WTC11 (cell line): ENCODE data around the gene NINL. TPM values are rescaled to one million over a fixed set of nuclear protein-coding genes. Genes with fewer than 3 reads are reported as not detected.

Experiments used
- ATAC-seq: fragments of 200-7000 bp; cut with Tn5 transposase; 2 replicates; pipeline ENCODE4 v1.10.0; 2021; ENCODE audit warnings: mild to moderate bottlenecking, moderate library complexity
- CTCF ChIA-PET: fragments of 300-600 bp; sonication (Branson Sonifier 250); formaldehyde crosslinking; loops from one replicate; lab custom pipeline; 2021; ENCODE audit warnings: antibody characterized with exemption; lab: Charles Lee
- POLR2A ChIA-PET: fragments of 350-600 bp; sonication (Branson Sonifier 250); formaldehyde crosslinking; loops from one replicate; lab custom pipeline; 2021; ENCODE audit warnings: antibody characterized with exemption; lab: Charles Lee
- DNase-seq: peaks from one replicate; pipeline ENCODE4 v3.0.0; 2021; ENCODE audit warnings: low spot score
- H3K27ac Mint-ChIP-seq: 2 replicates; pipeline ENCODE4 v1.8.0; 2021; ENCODE audit warnings: mixed read lengths
- H3K27me3 Mint-ChIP-seq: 2 replicates; pipeline ENCODE4 v1.8.0; 2021; ENCODE audit warnings: low read depth, mild to moderate bottlenecking, moderate library complexity, mixed read lengths
- H3K36me3 Mint-ChIP-seq: 2 replicates; pipeline ENCODE4 v1.8.0; 2021; ENCODE audit warnings: mixed read lengths
- H3K4me1 Mint-ChIP-seq: 2 replicates; pipeline ENCODE4 v1.8.0; 2022; ENCODE audit warnings: mixed read lengths
- H3K4me3 Mint-ChIP-seq: 2 replicates; pipeline ENCODE4 v1.8.0; 2021; ENCODE audit warnings: mild to moderate bottlenecking, moderate library complexity, mixed read lengths
- H3K9me3 Mint-ChIP-seq: 2 replicates; pipeline ENCODE4 v1.8.0; 2021; ENCODE audit warnings: mixed read lengths
- ATF1 ChIP-seq: sonication (generic); formaldehyde crosslinking; IDR thresholded peaks from 2 replicates; pipeline ENCODE4 v1.8.1; 2023; ENCODE audit warnings: mild to moderate bottlenecking, moderate library complexity, missing genetic modification reagents
- ESRRA ChIP-seq: sonication (generic); formaldehyde crosslinking; IDR thresholded peaks from 2 replicates; pipeline ENCODE4 v1.8.1; 2022; ENCODE audit warnings: mild to moderate bottlenecking, missing genetic modification reagents, borderline replicate concordance
- FOXK1 ChIP-seq: sonication (generic); formaldehyde crosslinking; IDR thresholded peaks from 2 replicates; pipeline ENCODE4 v1.8.0; 2022; ENCODE audit warnings: mild to moderate bottlenecking, moderate library complexity, missing genetic modification reagents
- FOXP1 ChIP-seq: sonication (generic); formaldehyde crosslinking; IDR thresholded peaks from 2 replicates; pipeline ENCODE4 v1.8.0; 2022; ENCODE audit warnings: missing genetic modification reagents, mild to moderate bottlenecking, moderate library complexity, borderline replicate concordance
- GABPB1 ChIP-seq: sonication (generic); formaldehyde crosslinking; IDR thresholded peaks from 2 replicates; pipeline ENCODE4 v1.8.1; 2023; ENCODE audit warnings: mild to moderate bottlenecking, missing genetic modification reagents
- GTF2I ChIP-seq: fragments of 250-450 bp; sonication (Bioruptor Pico); conservative IDR thresholded peaks from 2 replicates; pipeline ENCODE4 v1.4.0; 2021; ENCODE audit warnings: mild to moderate bottlenecking
- JUN ChIP-seq: sonication (generic); formaldehyde crosslinking; IDR thresholded peaks from 2 replicates; pipeline ENCODE4 v1.8.0; 2023; ENCODE audit warnings: mild to moderate bottlenecking, missing genetic modification reagents
- NFATC4 ChIP-seq: fragments of 250-450 bp; sonication (Bioruptor Pico); IDR thresholded peaks from 2 replicates; pipeline ENCODE4 v1.9.0; 2021; ENCODE audit warnings: mild to moderate bottlenecking
- NFYB ChIP-seq: sonication (generic); formaldehyde crosslinking; conservative IDR thresholded peaks from 2 replicates; pipeline ENCODE4 v1.8.0; 2022; ENCODE audit warnings: low read depth, missing genetic modification reagents
- PRRX2 ChIP-seq: fragments of 250-450 bp; sonication (Bioruptor Pico); IDR thresholded peaks from 2 replicates; pipeline ENCODE4 v1.8.0; 2021; ENCODE audit warnings: mild to moderate bottlenecking
- SMAD3 ChIP-seq: sonication (generic); formaldehyde crosslinking; IDR thresholded peaks from 2 replicates; pipeline ENCODE4 v1.8.0; 2022; ENCODE audit warnings: missing genetic modification reagents, mild to moderate bottlenecking, borderline replicate concordance
- SOX15 ChIP-seq: fragments of 250-450 bp; sonication (Bioruptor Pico); IDR thresholded peaks from 2 replicates; pipeline ENCODE4 v1.9.0; 2021; ENCODE audit warnings: mild to moderate bottlenecking
- SP1 ChIP-seq: sonication (generic); formaldehyde crosslinking; conservative IDR thresholded peaks from 2 replicates; pipeline ENCODE4 v1.8.1; 2022; ENCODE audit warnings: missing genetic modification reagents
- TEAD1 ChIP-seq: sonication (generic); formaldehyde crosslinking; IDR thresholded peaks from 2 replicates; pipeline ENCODE4 v1.8.0; 2022; ENCODE audit warnings: mild to moderate bottlenecking, missing genetic modification reagents
- USF1 ChIP-seq: sonication (generic); formaldehyde crosslinking; IDR thresholded peaks from 2 replicates; pipeline ENCODE4 v1.8.0; 2022; ENCODE audit warnings: mild to moderate bottlenecking, missing genetic modification reagents
- ZNF121 ChIP-seq: sonication (generic); formaldehyde crosslinking; IDR thresholded peaks from 2 replicates; pipeline ENCODE4 v1.8.0; 2023; ENCODE audit warnings: missing genetic modification reagents
- ZNF232 ChIP-seq: sonication (generic); formaldehyde crosslinking; IDR thresholded peaks from 2 replicates; pipeline ENCODE4 v1.8.0; 2022; ENCODE audit warnings: mild to moderate bottlenecking, missing genetic modification reagents
- ZNF317 ChIP-seq: sonication (generic); formaldehyde crosslinking; IDR thresholded peaks from 2 replicates; pipeline ENCODE4 v1.8.1; 2023; ENCODE audit warnings: low read depth, mild to moderate bottlenecking, moderate library complexity, missing genetic modification reagents, borderline replicate concordance
- total RNA-seq: library from RNA; stranded (reverse); gene quantifications from 3 replicates; pipeline ENCODE4 v1.2.3, GENCODE V29; 2021
- TF ChIP-seq, protein P1 (sequence below): sonication (generic); formaldehyde crosslinking; IDR thresholded peaks from 2 replicates; pipeline ENCODE4 v1.8.1; 2022; ENCODE audit warnings: low read depth, missing genetic modification reagents, borderline replicate concordance
- TF ChIP-seq, protein P2 (sequence below): sonication (generic); formaldehyde crosslinking; IDR thresholded peaks from 2 replicates; pipeline ENCODE4 v1.8.1; 2023; ENCODE audit warnings: mild to moderate bottlenecking, missing genetic modification reagents
- TF ChIP-seq, protein P3 (sequence below): fragments of 250-450 bp; sonication (Bioruptor Pico); IDR thresholded peaks from 2 replicates; pipeline ENCODE4 v2.1.2; 2022; ENCODE audit warnings: mild to moderate bottlenecking, moderate library complexity
- TF ChIP-seq, protein P4 (sequence below): sonication (generic); formaldehyde crosslinking; conservative IDR thresholded peaks from 2 replicates; pipeline ENCODE4 v1.8.1; 2022; ENCODE audit warnings: mild to moderate bottlenecking, missing genetic modification reagents
- TF ChIP-seq, protein P5 (sequence below): fragments of 250-450 bp; sonication (Bioruptor Pico); IDR thresholded peaks from 2 replicates; pipeline ENCODE4 v1.9.0; 2021; ENCODE audit warnings: mild to moderate bottlenecking
- TF ChIP-seq, protein P6 (sequence below): sonication (generic); formaldehyde crosslinking; IDR thresholded peaks from 2 replicates; pipeline ENCODE4 v1.8.0; 2022; ENCODE audit warnings: missing genetic modification reagents
- TF ChIP-seq, protein P7 (sequence below): sonication (generic); formaldehyde crosslinking; IDR thresholded peaks from 2 replicates; pipeline ENCODE4 v1.8.1; 2023; ENCODE audit warnings: mild to moderate bottlenecking, missing genetic modification reagents, moderate library complexity
- TF ChIP-seq, protein P8 (sequence below): fragments of 250-450 bp; sonication (Bioruptor Pico); conservative IDR thresholded peaks from 2 replicates; pipeline ENCODE4 v1.9.0; 2021; ENCODE audit warnings: mild to moderate bottlenecking

Gene NINL
- total RNA-seq, 1 experiment from 2014 or later = 36.0 TPM

DNA sequence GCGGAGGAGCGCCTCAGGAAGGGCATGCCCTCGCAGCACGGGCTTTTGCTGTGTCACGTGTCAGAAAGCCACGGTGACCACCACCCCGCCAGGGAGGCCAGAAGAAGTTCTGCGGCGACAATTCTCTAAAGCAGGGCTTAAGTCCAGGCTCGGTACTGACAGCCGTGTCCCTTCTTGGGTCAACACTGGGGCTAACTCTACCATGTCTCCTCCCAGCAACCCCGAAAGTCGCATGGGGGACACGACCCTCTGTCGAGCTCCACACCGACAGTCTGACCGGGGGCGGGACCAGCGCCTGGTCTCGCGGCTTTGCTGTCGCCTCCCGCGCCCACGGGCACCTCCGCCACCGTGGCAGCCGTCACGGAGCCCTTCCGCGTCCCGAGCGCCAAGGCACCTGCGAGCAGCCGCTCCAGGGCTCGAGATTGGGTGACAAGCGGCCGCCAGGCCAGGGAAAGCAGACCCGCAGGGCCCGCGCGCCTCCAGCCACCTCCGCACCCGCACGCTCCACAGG, 37.9 kb upstream of the NINL start:
- Mint-ChIP-seq H3K36me3 (peaks cover 8% of the 10 kb centered on the region), H3K27ac (no peak overlapping the region), H3K4me1 (peaks cover 34% of the 10 kb centered on the region), H3K27me3 (peaks cover 43% of the 10 kb centered on the region), H3K9me3 (peaks cover 12% of the 10 kb centered on the region), H3K4me3 (peak overlapping the region; percentile 77)
- ATAC-seq (peak; percentile 3; the same call in 1 of the 2 replicates), DNase-seq (peak; percentile 24)
- ChIA-PET CTCF (interaction anchor here (1.3 kb wide), 1 partner anchor 82 kb away, joined by 4 read pairs; no protein-coding TSS in a partner anchor), POLR2A (no interaction called here)
- TF ChIP-seq GTF2I (CRISPR knock-in tag) = no peak
- no peak for TF ChIP-seq ATF1 (CRISPR knock-in tag)
- TF ChIP-seq, protein P1, sequence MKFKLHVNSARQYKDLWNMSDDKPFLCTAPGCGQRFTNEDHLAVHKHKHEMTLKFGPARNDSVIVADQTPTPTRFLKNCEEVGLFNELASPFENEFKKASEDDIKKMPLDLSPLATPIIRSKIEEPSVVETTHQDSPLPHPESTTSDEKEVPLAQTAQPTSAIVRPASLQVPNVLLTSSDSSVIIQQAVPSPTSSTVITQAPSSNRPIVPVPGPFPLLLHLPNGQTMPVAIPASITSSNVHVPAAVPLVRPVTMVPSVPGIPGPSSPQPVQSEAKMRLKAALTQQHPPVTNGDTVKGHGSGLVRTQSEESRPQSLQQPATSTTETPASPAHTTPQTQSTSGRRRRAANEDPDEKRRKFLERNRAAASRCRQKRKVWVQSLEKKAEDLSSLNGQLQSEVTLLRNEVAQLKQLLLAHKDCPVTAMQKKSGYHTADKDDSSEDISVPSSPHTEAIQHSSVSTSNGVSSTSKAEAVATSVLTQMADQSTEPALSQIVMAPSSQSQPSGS (CRISPR knock-in tag) = no peak
- no peak for TF ChIP-seq ZNF317 (CRISPR knock-in tag)
- no peak for TF ChIP-seq NFATC4 (CRISPR knock-in tag)
- TF ChIP-seq, protein P2, sequence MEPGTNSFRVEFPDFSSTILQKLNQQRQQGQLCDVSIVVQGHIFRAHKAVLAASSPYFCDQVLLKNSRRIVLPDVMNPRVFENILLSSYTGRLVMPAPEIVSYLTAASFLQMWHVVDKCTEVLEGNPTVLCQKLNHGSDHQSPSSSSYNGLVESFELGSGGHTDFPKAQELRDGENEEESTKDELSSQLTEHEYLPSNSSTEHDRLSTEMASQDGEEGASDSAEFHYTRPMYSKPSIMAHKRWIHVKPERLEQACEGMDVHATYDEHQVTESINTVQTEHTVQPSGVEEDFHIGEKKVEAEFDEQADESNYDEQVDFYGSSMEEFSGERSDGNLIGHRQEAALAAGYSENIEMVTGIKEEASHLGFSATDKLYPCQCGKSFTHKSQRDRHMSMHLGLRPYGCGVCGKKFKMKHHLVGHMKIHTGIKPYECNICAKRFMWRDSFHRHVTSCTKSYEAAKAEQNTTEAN (CRISPR knock-in tag) = no peak
- TF ChIP-seq, protein P3, sequence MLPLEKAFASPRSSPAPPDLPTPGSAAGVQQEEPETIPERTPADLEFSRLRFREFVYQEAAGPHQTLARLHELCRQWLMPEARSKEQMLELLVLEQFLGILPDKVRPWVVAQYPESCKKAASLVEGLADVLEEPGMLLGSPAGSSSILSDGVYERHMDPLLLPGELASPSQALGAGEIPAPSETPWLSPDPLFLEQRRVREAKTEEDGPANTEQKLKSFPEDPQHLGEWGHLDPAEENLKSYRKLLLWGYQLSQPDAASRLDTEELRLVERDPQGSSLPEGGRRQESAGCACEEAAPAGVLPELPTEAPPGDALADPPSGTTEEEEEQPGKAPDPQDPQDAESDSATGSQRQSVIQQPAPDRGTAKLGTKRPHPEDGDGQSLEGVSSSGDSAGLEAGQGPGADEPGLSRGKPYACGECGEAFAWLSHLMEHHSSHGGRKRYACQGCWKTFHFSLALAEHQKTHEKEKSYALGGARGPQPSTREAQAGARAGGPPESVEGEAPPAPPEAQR = no peak
- TF ChIP-seq GABPB1 = peak; percentile 42; the same call in 1 of the 2 replicates
- TF ChIP-seq, protein P4, sequence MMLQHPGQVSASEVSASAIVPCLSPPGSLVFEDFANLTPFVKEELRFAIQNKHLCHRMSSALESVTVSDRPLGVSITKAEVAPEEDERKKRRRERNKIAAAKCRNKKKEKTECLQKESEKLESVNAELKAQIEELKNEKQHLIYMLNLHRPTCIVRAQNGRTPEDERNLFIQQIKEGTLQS (CRISPR knock-in tag) = no peak
- no peak for TF ChIP-seq FOXK1 (CRISPR knock-in tag)
- no peak; the same call in 1 of the 2 replicates for TF ChIP-seq SP1 (CRISPR knock-in tag)
- peak; percentile 71 for TF ChIP-seq USF1 (CRISPR knock-in tag)
- no peak for TF ChIP-seq JUN (CRISPR knock-in tag)
- no peak for TF ChIP-seq TEAD1
- 0 out of 2 replicates have a peak, but pooled peaks have one; percentile 23 for TF ChIP-seq SMAD3
- no peak for TF ChIP-seq ZNF121
- TF ChIP-seq, protein P5, sequence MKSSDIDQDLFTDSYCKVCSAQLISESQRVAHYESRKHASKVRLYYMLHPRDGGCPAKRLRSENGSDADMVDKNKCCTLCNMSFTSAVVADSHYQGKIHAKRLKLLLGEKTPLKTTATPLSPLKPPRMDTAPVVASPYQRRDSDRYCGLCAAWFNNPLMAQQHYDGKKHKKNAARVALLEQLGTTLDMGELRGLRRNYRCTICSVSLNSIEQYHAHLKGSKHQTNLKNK = no peak
- no peak; the same call in 1 of the 2 replicates for TF ChIP-seq FOXP1
- TF ChIP-seq, protein P6, sequence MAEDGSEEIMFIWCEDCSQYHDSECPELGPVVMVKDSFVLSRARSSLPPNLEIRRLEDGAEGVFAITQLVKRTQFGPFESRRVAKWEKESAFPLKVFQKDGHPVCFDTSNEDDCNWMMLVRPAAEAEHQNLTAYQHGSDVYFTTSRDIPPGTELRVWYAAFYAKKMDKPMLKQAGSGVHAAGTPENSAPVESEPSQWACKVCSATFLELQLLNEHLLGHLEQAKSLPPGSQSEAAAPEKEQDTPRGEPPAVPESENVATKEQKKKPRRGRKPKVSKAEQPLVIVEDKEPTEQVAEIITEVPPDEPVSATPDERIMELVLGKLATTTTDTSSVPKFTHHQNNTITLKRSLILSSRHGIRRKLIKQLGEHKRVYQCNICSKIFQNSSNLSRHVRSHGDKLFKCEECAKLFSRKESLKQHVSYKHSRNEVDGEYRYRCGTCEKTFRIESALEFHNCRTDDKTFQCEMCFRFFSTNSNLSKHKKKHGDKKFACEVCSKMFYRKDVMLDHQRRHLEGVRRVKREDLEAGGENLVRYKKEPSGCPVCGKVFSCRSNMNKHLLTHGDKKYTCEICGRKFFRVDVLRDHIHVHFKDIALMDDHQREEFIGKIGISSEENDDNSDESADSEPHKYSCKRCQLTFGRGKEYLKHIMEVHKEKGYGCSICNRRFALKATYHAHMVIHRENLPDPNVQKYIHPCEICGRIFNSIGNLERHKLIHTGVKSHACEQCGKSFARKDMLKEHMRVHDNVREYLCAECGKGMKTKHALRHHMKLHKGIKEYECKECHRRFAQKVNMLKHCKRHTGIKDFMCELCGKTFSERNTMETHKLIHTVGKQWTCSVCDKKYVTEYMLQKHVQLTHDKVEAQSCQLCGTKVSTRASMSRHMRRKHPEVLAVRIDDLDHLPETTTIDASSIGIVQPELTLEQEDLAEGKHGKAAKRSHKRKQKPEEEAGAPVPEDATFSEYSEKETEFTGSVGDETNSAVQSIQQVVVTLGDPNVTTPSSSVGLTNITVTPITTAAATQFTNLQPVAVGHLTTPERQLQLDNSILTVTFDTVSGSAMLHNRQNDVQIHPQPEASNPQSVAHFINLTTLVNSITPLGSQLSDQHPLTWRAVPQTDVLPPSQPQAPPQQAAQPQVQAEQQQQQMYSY (CRISPR knock-in tag) = no peak; the same call in 1 of the 2 replicates
- TF ChIP-seq SOX15 (CRISPR knock-in tag) = no peak
- TF ChIP-seq, protein P7, sequence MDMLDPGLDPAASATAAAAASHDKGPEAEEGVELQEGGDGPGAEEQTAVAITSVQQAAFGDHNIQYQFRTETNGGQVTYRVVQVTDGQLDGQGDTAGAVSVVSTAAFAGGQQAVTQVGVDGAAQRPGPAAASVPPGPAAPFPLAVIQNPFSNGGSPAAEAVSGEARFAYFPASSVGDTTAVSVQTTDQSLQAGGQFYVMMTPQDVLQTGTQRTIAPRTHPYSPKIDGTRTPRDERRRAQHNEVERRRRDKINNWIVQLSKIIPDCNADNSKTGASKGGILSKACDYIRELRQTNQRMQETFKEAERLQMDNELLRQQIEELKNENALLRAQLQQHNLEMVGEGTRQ (CRISPR knock-in tag) = peak; percentile 79
- no peak for TF ChIP-seq PRRX2 (CRISPR knock-in tag)
- no peak for TF ChIP-seq NFYB (CRISPR knock-in tag)
- TF ChIP-seq, protein P8, sequence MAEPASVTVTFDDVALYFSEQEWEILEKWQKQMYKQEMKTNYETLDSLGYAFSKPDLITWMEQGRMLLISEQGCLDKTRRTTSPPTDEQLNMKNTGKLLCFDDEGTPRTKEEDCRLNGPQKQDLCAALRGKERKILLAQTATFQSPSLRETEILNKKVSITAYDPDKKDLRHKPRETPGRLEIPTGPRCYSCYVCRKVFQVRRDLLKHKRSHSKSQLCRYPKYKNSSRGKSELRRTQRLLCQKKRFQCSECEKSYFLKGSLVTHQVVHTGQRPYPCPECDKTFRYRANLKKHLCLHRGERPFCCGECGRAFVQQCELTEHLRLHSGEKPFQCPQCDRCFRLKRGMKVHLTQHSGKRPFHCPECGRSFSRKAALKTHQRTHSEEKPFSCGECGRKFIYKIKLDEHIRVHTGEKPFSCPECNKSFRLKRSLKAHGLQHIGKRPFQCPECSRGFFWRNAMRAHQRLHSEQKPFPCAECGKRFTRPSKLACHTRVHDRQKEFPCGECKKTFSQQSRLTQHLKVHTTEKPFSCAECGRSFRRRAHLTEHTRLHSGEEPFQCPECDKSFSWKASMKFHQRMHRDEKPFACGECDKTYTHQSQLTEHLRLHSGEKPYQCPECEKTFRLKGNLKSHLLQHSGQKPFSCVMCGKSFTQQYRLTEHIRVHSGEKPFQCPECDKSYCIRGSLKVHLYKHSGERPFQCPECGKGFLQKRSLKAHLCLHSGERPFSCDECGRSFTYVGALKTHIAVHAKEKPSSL (CRISPR knock-in tag) = no peak
- TF ChIP-seq ESRRA (CRISPR knock-in tag) = 0 out of 2 replicates have a peak, but pooled peaks have one; percentile 21
- no peak for TF ChIP-seq ZNF232 (CRISPR knock-in tag)
